Keratinocyte (primary cell): ENCODE measurements around the gene REEP2. TPM values are rescaled to one million over a fixed set of nuclear protein-coding genes. Genes with fewer than 3 reads are reported as not detected.

Source experiments
- DNase-seq: peaks from one replicate; pipeline ENCODE4 v3.0.0-alpha.2; 2011; ENCODE audit warnings: low read depth, missing footprints, low spot score
- FAIRE-seq: peaks from 2 replicates; lab custom pipeline; 2011; peaks lifted over from hg19 to GRCh38; lab: Jason Lieb, UNC
- H2AFZ ChIP-seq: 2 replicates; pipeline ENCODE4 v1.6.0; 2012; ENCODE audit warnings: low read length, control low read depth, inconsistent platforms; ENCODE audit not compliant: control insufficient read depth
- H3K27ac ChIP-seq: 2 replicates; pipeline ENCODE4 v1.5.1; 2011; ENCODE audit warnings: low read length; ENCODE audit not compliant: control insufficient read depth, insufficient read depth
- H3K27me3 ChIP-seq: 3 replicates; pipeline ENCODE4 v1.6.0; 2011; ENCODE audit warnings: low read length; ENCODE audit not compliant: control insufficient read depth, insufficient read depth; ENCODE audit errors: extremely low read depth
- H3K36me3 ChIP-seq, 2 experiments: 2 replicates in 1 of 2; 3 replicates in 1 of 2; pipeline ENCODE4 v1.5.1; 2011; ENCODE audit warnings: low read length in 2 of 2, mild to moderate bottlenecking in 1 of 2; ENCODE audit not compliant: control insufficient read depth in 2 of 2, insufficient read depth in 2 of 2; ENCODE audit errors: extremely low read depth in 1 of 2
- H3K4me1 ChIP-seq: 3 replicates; pipeline ENCODE4 v1.5.1; 2011; ENCODE audit warnings: low read length; ENCODE audit not compliant: control insufficient read depth, insufficient read depth; ENCODE audit errors: extremely low read depth
- H3K4me2 ChIP-seq: 3 replicates; pipeline ENCODE4 v1.6.0; 2011; ENCODE audit warnings: low read depth, low read length; ENCODE audit not compliant: control insufficient read depth, insufficient read depth; ENCODE audit errors: extremely low read depth
- H3K4me3 ChIP-seq, 3 experiments: fragments of 200-600 bp in 1 of 3; sonication (generic) in 1 of 3; 2 replicates in 2 of 3; 3 replicates in 1 of 3; pipeline ENCODE4 v1.5.1; 2011 to 2016; ENCODE audit warnings: low read length in 3 of 3, mild to moderate bottlenecking in 3 of 3, control low read depth in 2 of 3, inconsistent platforms in 1 of 3, low read depth in 1 of 3, mixed read lengths in 1 of 3, mixed run types in 1 of 3, moderate library complexity in 1 of 3; ENCODE audit not compliant: control insufficient read depth in 2 of 3, insufficient read depth in 2 of 3; ENCODE audit errors: extremely low read depth in 1 of 3
- H3K79me2 ChIP-seq: 2 replicates; pipeline ENCODE4 v1.6.0; 2012; ENCODE audit warnings: low read length; ENCODE audit not compliant: control insufficient read depth, insufficient read depth
- H3K9ac ChIP-seq: 3 replicates; pipeline ENCODE4 v1.6.0; 2011; ENCODE audit warnings: low read length; ENCODE audit not compliant: control insufficient read depth, insufficient read depth; ENCODE audit errors: extremely low read depth
- H3K9me1 ChIP-seq: 3 replicates; pipeline ENCODE4 v1.6.0; 2011; ENCODE audit warnings: low read length; ENCODE audit not compliant: control insufficient read depth, insufficient read depth; ENCODE audit errors: extremely low read depth
- H3K9me3 ChIP-seq: 2 replicates; pipeline ENCODE4 v1.5.1; 2012; ENCODE audit warnings: low read depth, low read length; ENCODE audit not compliant: control insufficient read depth
- H4K20me1 ChIP-seq: 3 replicates; pipeline ENCODE4 v1.6.0; 2011; ENCODE audit warnings: low read length; ENCODE audit not compliant: control insufficient read depth, insufficient read depth; ENCODE audit errors: extremely low read depth
- CTCF ChIP-seq, 3 experiments: IDR thresholded peaks in 1 of 3; conservative IDR thresholded peaks in 1 of 3; optimal IDR thresholded peaks in 1 of 3; 2 replicates in 2 of 3; 3 replicates in 1 of 3; pipeline versions ENCODE3 to v1.5.1; 2011; ENCODE audit warnings: low read length in 3 of 3, mild to moderate bottlenecking in 3 of 3, moderate library complexity in 2 of 3, control low read depth in 1 of 3, inconsistent platforms in 1 of 3; ENCODE audit not compliant: insufficient read depth in 2 of 3; ENCODE audit errors: extremely low read depth in 1 of 3
- EZH2 ChIP-seq: IDR thresholded peaks from one replicate; pipeline ENCODE4 v1.6.1; 2012; ENCODE audit warnings: inconsistent platforms, mild to moderate bottlenecking, low read length, moderate library complexity
- dilution Hi-C: fragments of 300-500 bp; cut with MboI; formaldehyde crosslinking; loops from one replicate; pipeline ENCODE4 v1.7.0; 2020; ENCODE audit warnings: low sequenced_read_pairs; ENCODE audit not compliant: extremely low pct_ligation_motif_present
- polyA plus RNA-seq, 5 experiments: library from polyadenylated mRNA; depleted of rRNA in 3 of 5; stranded (reverse) in 3 of 5; stranded (forward) in 1 of 5; unstranded in 1 of 5; fragments of >200 nt; gene quantifications; 1 replicate in 1 of 5; 2 replicates in 3 of 5; 3 replicates in 1 of 5; pipeline versions ENCODE4 v1.2.1 to v1.2.3, GENCODE V29; 2011 to 2012; ENCODE audit warnings: missing spikeins in 2 of 5, low read depth in 1 of 5, low replicate concordance in 1 of 5

The REEP2 gene
- polyA plus RNA-seq, 1 donor (not counting 4 experiments of a cell fraction or from before 2014, with no cell fraction given) = 0.35 TPM

- peaks cover 2% of the 10 kb centered on the region for H3K4me1 ChIP-seq
- DNase-seq (no peak), FAIRE-seq (no peak)
- TF ChIP-seq EZH2 = no peak
- TF ChIP-seq CTCF (optimal IDR thresholded peaks at IDR 0.05 in 1 of 3, IDR thresholded peaks at IDR 0.05 in 1 of 3, conservative IDR thresholded peaks at IDR 0.05 in 1 of 3; ENCODE audit: extremely low read depth in 1 of 3, insufficient read depth in 2 of 3, low read length in 3 of 3) = no peak
- H3K9me3 ChIP-seq = no peaks in the 10 kb centered on the region
- no peak overlapping the region for H3K4me3 ChIP-seq
- no peaks in the 10 kb centered on the region for H4K20me1 ChIP-seq
- no peak overlapping the region for H2AFZ ChIP-seq
- dilution Hi-C loops = no loop called here
- H3K27ac ChIP-seq = no peak overlapping the region
- no peak overlapping the region for H3K4me2 ChIP-seq
- H3K79me2 ChIP-seq = no peaks in the 10 kb centered on the region
- H3K9me1 ChIP-seq = no peaks in the 10 kb centered on the region
- no peak overlapping the region for H3K9ac ChIP-seq
- H3K27me3 ChIP-seq = no peaks in the 10 kb centered on the region
- no peaks in the 10 kb centered on the region for H3K36me3 ChIP-seq
Measured at GRCh38 chr5:138448070-138448469, 9.2 kb downstream of the REEP2 start.

- TF ChIP-seq CTCF (optimal IDR thresholded peaks at IDR 0.05 in 1 of 3, IDR thresholded peaks at IDR 0.05 in 1 of 3, conservative IDR thresholded peaks at IDR 0.05 in 1 of 3; ENCODE audit: extremely low read depth in 1 of 3, insufficient read depth in 2 of 3, low read length in 3 of 3) (no peak), EZH2 (no peak)
- Histone ChIP-seq H3K4me1 (peaks cover 2% of the 10 kb centered on the region), H3K9me3 (no peaks in the 10 kb centered on the region), H3K9ac (no peak overlapping the region), H3K4me3 (no peak overlapping the region), H3K36me3 (no peaks in the 10 kb centered on the region), H4K20me1 (no peaks in the 10 kb centered on the region), H3K27ac (no peak overlapping the region), H3K79me2 (no peaks in the 10 kb centered on the region), H3K27me3 (no peaks in the 10 kb centered on the region), H3K9me1 (no peaks in the 10 kb centered on the region), H2AFZ (no peak overlapping the region), H3K4me2 (no peak overlapping the region)
- dilution Hi-C loops = no loop called here
- DNase-seq = no peak
- FAIRE-seq = no peak
Measured at GRCh38 chr5:138448481-138449398, 9.9 kb downstream of the REEP2 start.
